ENCODE results near the gene DGKA.

The DGKA gene

GRCh38 chr12:55931780-55932550 is 1.0 kb downstream of the DGKA start:
- FAIRE-seq = no peak

GRCh38 chr12:55932551-55932910 is 1.6 kb downstream of the DGKA start:
- no peak for FAIRE-seq

GRCh38 chr12:55933169-55933798 is 2.3 kb downstream of the DGKA start:
- FAIRE-seq = no peak

GRCh38 chr12:55933799-55934742 is 3.1 kb downstream of the DGKA start:
- FAIRE-seq = no peak

GRCh38 chr12:55934773-55935172 is 3.8 kb downstream of the DGKA start:
- no peak for FAIRE-seq

- FAIRE-seq = no peak
These were observed 4.8 kb downstream of the DGKA start for GRCh38 chr12:55935738-55936151.

- no peak for FAIRE-seq
These were observed 7.0 kb downstream of the DGKA start for GRCh38 chr12:55937981-55938380.

- FAIRE-seq = no peak
These were observed 8.0 kb downstream of the DGKA start for GRCh38 chr12:55938826-55939501.

GRCh38 chr12:55940065-55940732 is 9.2 kb downstream of the DGKA start:
- FAIRE-seq = no peak

GRCh38 chr12:55942055-55942454 is 11.1 kb downstream of the DGKA start:
- no peak for FAIRE-seq

GRCh38 chr12:55942577-55943136 is 11.7 kb downstream of the DGKA start:
- no peak for FAIRE-seq

GRCh38 chr12:55946553-55946952 is 15.6 kb downstream of the DGKA start:
- FAIRE-seq = no peak

GRCh38 chr12:55955344-55955743 is 24.4 kb downstream of the DGKA start:
- FAIRE-seq = no peak

- FAIRE-seq = no peak
These were observed 25.0 kb downstream of the DGKA start for GRCh38 chr12:55955800-55956508.

- FAIRE-seq = no peak
These were observed 26.3 kb downstream of the DGKA start for GRCh38 chr12:55957106-55957859.

- FAIRE-seq = no peak
These were observed 32.8 kb downstream of the DGKA start for GRCh38 chr12:55963760-55964159.

GRCh38 chr12:55965240-55965639 is 34.3 kb downstream of the DGKA start:
- FAIRE-seq = no peak

GRCh38 chr12:55965941-55966407 is 35.0 kb downstream of the DGKA start, which contains the start of gene PMEL:
Gene PMEL, minus strand, starts transcription at chr12:55966042. Its CDS starts 31 bp downstream, at chr12:55966011.
- FAIRE-seq = no peak

- FAIRE-seq = no peak
These were observed 35.7 kb downstream of the DGKA start, which contains the start of gene CDK2 for GRCh38 chr12:55966408-55967281. Gene CDK2, plus strand, starts transcription at chr12:55966830. Its CDS starts 179 bp downstream, at chr12:55967009.
